ENCODE results near the gene LEUTX.
"Not testable (repeated sequence)": the region's sequence is repeated elsewhere in the genome, so short reads cannot be mapped to it uniquely, and the experiment has no call there.

Gene LEUTX

GRCh38 chr19:39778763-39779162 lies at the start of gene LEUTX:
Gene LEUTX (plus strand): TSS chr19:39778854. CDS start chr19:39778921, 67 bp downstream.
- no peak for DNase-seq

GRCh38 chr19:39729594-39729993 lies 49.1 kb upstream of the LEUTX start:
- DNase-seq, result no peak

GRCh38 chr19:39731685-39732084 lies 47.0 kb upstream of the LEUTX start:
- no peak for DNase-seq

- no peak for DNase-seq
Measured at GRCh38 chr19:39733841-39734240, 44.8 kb upstream of the LEUTX start.

GRCh38 chr19:39735688-39736087 lies 43.0 kb upstream of the LEUTX start:
- no peak for DNase-seq

GRCh38 chr19:39736088-39736487 lies 42.6 kb upstream of the LEUTX start:
- no peak for DNase-seq

GRCh38 chr19:39737351-39737750 lies 41.3 kb upstream of the LEUTX start:
- DNase-seq, result no peak

GRCh38 chr19:39737891-39738290 lies 40.8 kb upstream of the LEUTX start, which contains the start of gene CLC:
Gene CLC (minus strand): TSS chr19:39738029. CDS start chr19:39737952, 77 bp downstream.
- DNase-seq, result no peak

- no peak for DNase-seq
Measured at GRCh38 chr19:39738814-39739213, 39.8 kb upstream of the LEUTX start.

GRCh38 chr19:39740395-39740794 lies 38.3 kb upstream of the LEUTX start:
- DNase-seq, result no peak

- no peak for DNase-seq
Measured at GRCh38 chr19:39745643-39746042, 33.0 kb upstream of the LEUTX start.

GRCh38 chr19:39746836-39747529 lies 31.7 kb upstream of the LEUTX start:
- DNase-seq, result no peak

GRCh38 chr19:39749981-39750380 lies 28.7 kb upstream of the LEUTX start:
- no peak for DNase-seq

- DNase-seq, result no peak
Measured at GRCh38 chr19:39752390-39752789, 26.3 kb upstream of the LEUTX start.

GRCh38 chr19:39752795-39753194 lies 25.9 kb upstream of the LEUTX start:
- no peak for DNase-seq

- no peak for DNase-seq
Measured at GRCh38 chr19:39754544-39754943, 24.1 kb upstream of the LEUTX start.

GRCh38 chr19:39754971-39755370 lies 23.7 kb upstream of the LEUTX start:
- DNase-seq, result no peak

- DNase-seq, result no peak
Measured at GRCh38 chr19:39759457-39760184, 19.0 kb upstream of the LEUTX start.

- not testable (repeated sequence) for DNase-seq
Measured at GRCh38 chr19:39761851-39762250, 16.8 kb upstream of the LEUTX start.

GRCh38 chr19:39765091-39766076 lies 13.3 kb upstream of the LEUTX start:
- peak; percentile 7 for DNase-seq

GRCh38 chr19:39768334-39768733 lies 10.3 kb upstream of the LEUTX start:
- no peak for DNase-seq

- no peak for DNase-seq
Measured at GRCh38 chr19:39768786-39769185, 9.9 kb upstream of the LEUTX start.

- no peak for DNase-seq
Measured at GRCh38 chr19:39780894-39781293, 2.2 kb downstream of the LEUTX start.

Data from NCI-H226 (cell line).